GM21381 (cell line): ENCODE results near the gene ATP1B1.

Experiments used
- ATAC-seq: cut with Tn5 transposase; IDR thresholded peaks from one replicate; pipeline ENCODE4 v1.9.1; 2021; ENCODE audit warnings: mild to moderate bottlenecking, moderate library complexity; ENCODE audit not compliant: unreplicated experiment

The ATP1B1 gene

DNA sequence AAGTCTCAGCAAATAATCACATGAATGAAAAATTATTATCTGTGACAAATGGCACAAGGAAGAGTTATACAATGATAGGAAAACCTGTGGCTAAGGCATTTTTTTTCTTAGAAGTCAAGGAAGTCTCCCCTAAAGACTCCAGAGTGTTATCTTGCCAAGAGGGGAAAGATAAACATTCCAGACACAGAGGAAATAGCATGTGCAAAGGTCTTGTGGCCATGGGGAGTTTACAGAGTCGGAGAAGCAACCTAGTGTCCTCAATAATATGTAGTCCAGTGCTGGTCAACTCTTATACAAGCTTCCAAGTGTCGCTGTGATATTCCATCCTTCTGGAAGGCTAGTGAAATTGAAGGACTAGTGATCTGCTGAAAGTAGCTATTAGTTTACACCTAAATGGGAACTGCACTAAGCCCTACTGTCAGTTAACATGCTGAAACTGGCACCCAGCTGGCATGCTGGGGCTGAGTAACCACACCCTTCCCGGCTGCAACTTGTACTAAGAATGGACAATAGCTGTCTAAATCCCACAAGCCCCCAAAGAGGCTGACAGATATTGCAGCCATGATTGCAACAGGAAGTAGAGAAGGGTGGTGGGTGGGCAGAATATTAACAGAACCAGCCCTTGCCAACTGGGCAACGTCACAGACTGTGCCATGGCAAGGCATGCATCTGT, 11.5 kb upstream of the ATP1B1 start:
- no peak for ATAC-seq

DNA sequence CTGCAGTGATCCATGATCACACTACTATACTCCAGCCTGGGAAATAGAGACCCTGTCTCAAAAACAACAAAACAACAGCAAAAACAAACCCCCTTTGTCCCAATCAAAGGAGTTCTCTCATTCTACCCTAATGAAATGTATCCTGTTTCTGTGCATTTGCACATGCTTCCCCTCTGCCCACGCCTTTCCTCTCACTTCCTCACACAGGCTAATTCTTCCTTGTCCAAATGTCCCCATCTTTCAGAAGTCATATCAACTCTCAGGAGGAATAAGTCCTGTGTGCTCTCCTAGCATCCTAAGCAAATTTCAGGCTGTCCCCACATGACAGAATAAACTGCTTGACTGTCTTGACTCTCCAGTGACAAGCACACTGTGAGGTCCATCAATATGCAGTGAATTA, 8.1 kb upstream of the ATP1B1 start:
- no peak for ATAC-seq

DNA sequence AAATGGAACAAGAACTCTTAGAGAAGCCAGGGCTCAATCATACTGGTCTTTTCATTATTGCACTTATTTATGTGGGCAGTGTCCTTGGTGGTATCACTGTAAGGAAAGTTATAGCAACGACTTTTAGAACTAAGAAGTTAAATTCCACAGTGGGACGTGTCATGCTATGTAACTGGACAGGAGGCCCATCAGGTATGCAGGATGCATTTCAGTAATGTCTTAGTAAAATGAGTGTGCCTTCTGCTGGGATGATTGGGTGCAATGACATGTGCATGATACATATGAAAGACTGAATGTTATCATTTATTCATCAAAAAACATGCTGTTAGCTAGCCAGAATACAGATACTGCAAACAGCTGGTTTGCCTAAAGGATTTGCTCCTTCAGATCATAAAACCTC, 6.9 kb upstream of the ATP1B1 start:
- ATAC-seq: no peak

DNA sequence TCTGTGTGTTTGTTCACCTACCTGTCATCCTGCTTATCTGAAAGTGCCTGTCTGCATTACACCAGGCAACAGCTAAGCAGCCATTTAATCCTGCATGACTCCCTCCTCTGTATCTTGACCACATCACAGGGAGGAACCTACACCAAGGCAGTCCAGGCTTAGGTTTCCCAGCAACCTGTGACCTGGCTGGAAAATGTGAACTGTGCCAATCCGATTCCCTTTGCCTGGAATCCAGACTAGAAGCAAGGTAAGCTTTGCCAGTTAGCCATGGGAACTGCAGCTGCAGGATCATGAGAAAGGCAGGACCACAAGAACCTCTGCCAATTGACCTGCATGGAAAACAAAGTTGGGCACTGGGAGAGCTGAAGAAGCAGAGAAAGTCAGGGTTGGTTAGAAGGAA, 6.3 kb upstream of the ATP1B1 start:
- no peak for ATAC-seq

DNA sequence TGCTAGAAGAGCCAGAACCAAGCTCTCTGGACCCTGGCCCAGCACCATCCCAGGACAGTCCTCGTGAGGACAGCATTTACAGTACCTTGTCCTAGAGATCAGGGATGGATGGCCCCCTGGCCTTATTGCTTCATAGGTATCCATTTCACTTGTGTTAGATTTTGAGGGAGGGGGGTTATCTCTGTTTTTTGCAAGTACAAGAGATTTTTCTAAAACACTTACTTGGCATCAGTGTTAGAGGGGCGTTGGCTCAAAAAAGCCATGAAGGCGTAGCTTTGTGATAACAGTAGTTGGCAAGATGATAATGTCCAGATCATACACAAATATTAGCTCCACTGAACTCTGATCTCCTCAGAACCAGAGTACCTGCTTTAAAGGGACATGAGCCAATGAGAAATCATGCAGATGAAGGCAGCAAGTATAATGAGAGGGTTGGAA, 5.8 kb upstream of the ATP1B1 start:
- ATAC-seq: no peak

DNA sequence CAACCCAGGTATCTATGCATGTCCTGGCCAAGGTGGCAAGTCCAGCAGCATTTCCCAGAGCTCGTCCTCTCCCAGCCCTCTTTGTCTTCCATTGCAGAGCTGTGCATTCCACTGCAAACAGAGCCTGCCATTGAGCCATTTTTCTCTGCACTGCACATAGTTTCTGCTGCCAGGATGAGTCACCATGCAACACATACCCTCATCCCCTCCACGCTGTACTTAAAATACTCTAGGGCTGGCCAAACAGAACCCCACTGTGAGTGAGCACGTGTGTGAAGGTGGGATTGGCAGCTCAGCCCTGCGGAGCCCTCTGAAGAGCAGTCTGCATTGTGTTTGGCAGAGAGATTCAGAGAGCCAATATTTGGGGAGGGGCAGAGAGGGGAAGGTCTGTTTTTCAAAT, 3.9 kb upstream of the ATP1B1 start:
- ATAC-seq: no peak

DNA sequence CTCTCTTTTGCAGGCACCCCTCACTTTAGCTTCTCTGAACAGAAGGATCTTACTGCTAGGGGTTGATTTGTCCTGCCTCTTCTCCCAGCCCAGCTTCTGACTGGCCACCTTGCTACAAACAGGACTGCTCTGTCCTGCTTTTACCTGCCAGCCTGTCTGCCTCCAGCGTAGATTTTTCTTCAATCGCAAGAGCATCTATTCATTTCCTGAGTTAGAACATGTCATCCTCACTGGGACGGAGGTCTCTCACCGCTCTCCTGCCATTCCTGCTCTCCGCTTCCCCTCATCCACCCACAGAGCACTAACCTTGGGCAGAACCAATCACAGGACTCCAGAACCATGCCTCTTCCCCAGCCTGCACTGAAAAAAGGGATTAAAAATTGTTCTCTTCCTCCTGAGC, 3.5 kb upstream of the ATP1B1 start:
- no peak for ATAC-seq

DNA sequence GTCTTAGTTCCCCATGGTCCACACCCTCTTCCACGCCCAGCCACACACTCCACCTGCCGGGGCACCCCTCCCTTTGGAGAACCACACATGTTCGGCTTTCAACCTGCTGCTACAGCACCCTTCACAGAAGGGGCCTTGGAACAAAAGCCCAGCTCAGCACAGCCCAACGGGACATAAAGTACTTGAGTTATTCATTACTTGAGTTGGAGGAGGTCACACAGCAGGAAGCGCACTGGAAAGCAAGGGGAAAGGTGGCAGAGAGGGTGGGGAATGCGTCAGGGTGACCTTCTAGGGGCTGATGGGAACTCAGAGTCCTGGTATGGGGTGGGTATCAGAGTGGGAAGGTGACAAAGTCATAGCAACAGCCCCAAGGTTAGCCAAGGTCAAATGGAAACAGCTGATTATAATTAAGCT, 3.0 kb upstream of the ATP1B1 start:
- ATAC-seq: no peak

DNA sequence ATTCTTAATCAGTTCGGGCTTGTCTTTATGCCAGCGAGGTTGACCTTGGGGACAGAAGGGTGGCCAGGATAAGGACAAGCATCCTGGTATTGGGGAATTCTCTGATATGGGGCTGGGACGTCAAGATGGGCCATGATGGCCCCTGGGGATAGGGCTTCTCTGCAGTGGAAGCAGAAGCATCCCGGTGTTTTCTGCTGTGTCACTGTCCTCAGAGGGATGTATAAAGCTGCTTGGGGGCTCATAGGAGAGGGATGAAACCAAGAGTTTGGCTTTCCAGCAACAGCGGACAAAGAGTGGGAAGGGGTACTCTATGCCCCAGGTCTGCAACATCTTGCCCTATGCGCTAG, 1.4 kb upstream of the ATP1B1 start:
- ATAC-seq: no peak

DNA sequence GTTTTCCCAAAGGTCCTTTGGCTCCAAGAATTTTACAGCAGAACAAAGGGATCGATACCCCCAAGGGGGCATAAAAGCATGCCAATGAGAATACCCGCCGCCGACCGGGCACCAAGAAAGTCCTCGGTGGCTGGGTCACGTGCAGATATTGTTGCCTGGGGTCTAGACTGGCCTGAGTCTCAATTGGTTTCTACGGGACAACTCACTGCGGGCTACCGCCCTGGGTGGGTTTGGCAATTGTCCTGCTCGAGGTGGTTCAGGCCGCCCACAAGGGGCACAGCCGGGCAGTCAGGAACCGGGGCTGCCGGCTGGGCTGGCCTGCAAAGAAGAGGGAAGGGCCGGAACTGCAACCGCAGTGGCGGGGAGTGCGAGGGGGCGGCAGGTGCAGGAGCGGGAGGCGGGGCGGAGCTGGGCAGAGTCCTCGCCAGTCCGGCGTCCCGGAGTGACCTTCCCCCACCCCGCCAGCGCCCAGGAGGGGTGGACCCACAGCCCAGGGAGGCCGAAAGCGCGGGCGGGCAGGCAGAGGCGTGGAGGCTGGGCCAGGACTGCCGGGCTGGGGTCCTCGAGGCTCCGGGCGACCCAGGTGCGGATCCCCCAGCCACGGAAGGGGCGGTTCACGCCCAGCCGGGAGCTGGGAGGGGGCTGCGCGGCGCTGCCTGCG, 926 bp upstream of the ATP1B1 start:
- ATAC-seq: peak; percentile 31

DNA sequence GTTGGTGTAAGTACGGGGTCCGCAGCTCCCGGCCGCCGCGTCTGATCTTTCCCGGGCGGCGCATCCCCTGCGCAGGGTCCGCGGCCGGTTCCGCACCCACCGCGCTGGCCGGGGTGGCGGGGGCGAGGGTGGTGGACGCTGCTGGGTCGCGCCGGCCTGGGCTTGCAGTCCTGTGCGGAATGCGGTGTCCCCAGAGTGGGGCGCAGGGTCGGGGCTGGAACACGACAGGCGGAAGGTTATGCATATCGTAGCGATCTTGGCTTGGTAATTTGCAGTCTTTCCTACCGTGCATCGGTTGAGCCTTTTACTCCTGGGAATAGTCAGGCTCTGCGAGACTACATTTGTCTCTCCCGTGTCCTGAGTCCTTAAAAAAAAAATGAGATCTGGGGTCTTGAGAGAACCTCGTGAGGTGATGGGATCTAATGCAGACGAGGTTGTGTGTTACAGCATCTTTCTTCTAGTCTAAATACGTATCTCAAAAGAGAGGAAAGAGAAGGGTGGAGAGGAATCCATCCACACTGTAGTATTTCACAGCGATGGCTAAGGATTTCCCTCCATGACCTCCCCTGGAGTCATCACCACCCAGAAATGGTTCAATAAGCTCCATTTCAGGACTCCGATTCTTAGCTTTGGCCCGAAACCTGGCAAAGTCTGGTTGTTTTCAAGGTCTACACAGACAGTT, 572 bp downstream of the ATP1B1 start:
- ATAC-seq: no peak

DNA sequence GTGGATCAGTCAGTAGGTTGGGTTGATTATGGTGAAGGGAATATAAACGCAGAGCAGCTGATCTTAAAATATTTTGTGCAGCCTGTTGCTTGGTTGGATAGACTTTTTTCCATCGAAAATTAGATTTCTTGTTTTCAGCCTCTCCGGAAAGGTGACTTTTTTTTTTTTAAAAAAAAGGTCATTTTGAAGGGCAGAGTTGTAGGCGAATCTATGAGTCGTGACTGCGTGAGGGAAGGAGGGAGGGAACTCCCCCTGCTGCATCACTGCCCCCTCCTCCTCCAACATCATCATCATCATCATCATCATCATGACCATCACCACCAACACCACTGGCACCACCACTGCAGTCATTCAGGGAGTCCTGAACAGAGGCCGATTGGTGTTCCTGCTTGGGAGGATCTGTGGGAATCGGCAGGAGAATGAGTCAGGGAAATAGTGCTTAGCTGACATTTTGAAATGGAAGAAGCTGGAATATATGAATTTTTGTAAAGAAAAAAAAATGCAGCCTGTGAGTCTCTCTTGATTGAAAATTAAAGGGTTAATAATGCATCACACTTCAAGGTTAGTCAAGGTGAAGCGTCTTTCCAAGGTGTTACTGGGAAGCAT, 1.2 kb downstream of the ATP1B1 start:
- no peak for ATAC-seq

DNA sequence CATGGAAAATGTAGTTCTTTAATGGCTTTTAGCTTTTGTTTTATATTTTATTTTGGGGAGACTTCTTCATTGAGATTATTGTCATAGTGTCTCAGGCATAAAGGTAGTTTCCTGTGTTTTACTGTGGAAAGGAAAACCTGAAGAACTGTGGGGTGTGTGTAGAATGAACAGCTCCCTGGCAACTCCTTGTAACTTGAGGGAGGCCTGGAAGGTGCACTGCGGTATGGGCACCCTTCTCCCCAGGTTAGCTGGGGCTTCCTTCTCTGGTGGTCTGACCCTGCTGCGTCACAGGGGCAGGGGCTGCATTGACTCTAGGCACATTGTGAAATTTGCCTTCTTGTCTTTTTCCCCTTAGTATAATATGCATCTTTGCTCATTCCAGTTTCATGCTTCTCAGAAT, 1.7 kb downstream of the ATP1B1 start:
- ATAC-seq: no peak

DNA sequence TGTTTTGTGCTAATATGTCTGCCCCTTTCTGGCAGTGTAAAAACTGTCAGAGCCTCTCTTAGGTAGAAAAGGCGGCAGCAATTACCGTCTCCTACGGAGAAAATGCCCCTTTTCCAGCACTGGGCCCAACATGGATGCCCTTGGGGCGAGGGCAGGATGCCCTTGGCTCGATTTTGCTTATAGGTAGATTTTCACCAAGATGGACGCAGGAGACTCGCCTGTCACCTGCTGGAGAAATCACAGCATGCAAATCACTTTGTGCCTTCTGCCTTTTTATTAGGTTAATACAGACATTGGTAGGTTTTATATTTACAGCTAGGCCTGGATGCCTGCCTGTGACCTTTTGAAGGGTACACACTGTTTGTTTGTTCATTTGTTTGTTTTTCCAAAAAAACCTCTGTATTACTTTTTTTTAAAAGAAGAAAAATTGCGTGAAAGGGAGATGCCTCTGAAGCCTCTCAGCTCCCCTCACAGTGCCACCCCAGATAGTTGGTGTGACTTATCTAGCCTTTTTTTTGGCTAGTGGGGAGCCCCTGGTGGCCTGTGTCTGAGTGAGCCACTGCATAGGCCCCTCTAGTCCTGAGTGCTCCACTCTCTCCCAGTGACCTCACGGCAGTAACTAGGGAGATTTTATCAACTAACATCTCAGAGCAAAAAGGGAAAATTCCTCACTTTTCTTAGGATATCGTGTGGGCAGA, 2.5 kb downstream of the ATP1B1 start:
- ATAC-seq: no peak

DNA sequence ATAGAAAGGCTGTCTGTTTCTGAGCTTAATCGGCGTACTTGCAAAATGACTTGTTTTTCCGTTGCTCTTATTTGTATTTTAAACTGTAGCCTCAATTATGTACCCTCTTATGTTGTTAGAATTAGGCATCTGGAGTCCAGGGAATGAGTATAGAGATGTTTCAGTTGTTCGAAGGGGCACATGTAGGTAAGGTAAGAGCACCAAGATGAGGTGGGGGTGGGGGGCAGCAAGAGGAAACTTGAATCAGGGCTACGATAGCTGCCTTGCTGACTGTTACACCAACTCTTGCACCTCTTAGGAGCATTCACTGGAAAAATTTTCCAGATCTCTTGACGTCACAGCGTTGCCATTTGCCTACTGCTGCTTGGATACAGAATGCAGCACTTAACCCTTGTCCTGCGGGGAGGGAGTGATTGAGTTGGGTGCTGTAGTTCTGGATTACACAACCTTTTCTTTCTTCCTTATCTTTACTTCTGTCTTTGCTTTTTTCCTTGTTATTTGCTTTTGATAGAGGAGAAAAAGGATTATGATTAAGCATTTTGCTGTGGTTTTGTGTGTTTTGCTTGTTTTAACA, 3.2 kb downstream of the ATP1B1 start:
- ATAC-seq: no peak

DNA sequence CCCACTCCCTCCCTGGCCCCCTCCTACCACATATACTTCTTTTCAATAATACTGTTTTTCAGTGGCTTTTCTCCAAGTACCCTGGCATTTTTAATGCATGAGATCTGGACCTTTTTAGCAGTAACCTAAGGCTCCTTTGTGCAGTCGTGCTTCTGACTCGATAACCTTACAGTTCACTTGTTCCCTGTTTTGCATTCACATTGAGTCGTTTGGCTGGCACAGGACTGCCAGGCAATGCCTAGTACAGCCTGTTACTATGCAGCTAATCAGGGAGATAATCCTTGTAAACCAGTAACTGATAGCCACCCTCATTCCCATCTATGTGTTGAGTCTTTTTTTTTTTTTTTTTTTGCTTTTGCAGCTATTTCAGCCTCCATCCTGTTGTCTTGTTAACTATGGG, 3.7 kb downstream of the ATP1B1 start:
- no peak for ATAC-seq

DNA sequence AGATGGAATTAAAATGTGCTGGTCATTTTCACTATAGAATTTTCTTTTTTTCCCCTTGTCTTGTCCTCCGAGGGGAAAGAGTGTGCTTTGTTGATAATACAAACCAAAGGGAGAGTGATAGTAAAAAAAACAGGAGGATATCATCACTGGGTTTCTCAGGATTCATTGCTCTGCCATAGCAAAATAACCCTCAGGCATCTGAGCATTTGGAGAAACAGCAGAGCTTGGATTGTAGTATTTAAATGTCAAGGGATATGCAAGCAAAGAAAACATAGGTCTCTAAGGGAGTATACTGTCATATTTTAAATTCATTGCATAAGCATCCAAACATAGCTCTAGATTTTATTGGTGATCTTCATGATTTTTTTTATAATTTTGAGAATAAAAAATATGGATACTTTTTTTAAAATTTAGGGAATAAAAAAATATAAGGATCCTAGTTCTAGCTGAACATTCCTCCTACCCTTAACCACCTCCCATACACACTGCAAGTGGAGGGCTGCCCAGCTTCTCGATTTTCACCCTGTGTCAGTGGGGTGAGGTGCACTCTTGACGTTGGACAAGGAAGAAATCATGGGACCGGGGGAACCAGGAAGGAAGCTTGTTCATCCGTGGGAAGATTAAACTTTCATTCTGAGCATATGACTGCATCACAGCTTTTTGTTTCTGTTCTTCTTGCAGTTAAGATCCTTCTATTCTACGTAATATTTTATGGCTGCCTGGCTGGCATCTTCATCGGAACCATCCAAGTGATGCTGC, 4.4 kb downstream of the ATP1B1 start:
- no peak for ATAC-seq

DNA sequence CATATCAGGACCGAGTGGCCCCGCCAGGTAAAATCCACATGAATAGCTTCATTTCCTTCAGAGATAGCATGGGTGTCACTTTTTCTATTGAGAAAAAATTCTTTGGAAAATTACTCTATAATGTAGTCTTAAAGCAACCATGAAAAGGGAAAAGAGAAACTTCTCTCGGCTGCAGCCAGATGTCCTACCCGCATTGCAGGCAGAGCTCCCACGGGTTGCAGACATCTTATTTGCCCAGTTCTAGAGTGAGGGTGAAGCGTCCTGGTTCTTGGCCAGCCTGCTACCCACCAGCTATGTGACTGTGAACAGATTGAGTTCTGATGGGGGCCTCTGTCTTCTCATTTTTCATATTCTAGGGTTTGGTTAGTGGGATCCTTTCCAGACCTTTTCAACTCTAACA, 5.0 kb downstream of the ATP1B1 start:
- ATAC-seq: no peak

DNA sequence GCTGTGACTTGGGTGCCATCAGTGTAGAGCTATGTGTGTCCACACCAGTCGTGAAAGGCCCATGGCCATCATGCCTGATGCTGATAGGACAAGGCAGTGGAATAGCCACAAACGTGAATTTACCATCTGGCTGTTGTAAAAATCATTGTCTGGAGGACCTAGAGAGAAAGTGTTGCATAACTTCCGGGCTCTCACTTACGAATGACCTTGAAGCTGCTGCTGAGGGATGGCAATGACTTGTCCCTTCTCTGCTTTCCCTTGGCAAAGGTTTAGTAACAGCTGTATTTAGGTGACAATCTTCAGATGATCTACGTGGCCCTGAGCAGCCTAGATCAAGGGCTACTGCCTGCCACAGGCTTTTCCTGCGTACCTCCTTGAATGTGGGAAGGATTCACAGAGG, 5.8 kb downstream of the ATP1B1 start:
- ATAC-seq: no peak

DNA sequence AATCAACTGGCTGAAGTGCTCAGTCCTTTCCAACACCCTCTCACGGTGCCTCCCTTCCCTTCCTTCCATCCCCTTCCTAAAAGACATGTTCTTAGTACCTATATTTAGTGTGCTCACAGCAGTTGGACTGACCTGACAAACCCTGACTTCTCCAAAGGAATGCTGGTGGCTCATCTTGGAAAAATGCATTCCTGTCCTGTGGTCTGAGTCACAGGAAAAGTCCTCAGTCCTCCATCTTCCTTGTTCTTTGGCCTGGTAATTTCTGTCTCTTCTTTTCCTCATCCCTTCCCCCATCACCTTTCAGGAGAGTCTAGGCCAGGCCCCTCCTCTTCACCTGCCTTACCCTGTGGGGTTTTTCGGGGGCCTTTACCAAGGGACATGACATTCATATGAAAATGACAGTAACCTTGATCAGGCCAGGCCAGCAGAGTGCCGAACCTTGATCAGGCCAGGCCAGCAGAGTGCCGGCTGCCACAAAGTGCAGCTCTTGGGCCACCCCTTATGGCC, 7.2 kb downstream of the ATP1B1 start:
- ATAC-seq: no peak
